ENCODE data around the gene CEP83.

DNA sequence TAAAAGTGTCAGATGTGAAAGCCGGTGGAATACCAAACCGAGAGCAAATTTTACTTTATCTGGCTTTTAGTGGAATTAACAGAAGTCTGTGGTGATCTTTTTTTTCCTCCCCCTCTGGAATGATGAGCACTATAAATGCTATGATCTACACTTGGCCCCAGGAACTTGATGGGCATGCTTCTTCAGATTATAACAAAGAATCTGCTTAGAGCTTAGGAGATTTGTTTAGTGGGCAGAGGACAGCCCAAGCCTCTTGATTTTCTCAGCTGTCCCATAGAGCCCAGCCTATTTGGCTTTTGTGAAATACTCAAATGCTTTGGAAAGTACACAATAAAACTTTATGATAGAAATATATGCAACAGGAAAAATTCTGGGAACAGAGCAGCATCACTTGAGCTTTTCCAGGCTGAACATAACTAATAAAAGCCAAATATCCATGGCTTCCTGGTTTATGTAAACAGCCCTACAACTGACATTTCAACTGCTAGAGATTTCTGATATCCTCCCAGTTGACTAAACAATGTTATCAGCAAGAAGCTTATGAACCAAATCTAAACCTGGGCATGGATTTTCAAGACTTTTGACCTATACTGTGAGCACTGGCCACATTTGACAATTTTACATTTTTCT is 161.7 kb downstream of the CEP83 start:
- TF ChIP-seq EGR1 (IDR thresholded peaks at IDR 0.05; ENCODE audit: low read depth), result no peak
- TF ChIP-seq SP1 (IDR thresholded peaks at IDR 0.05; ENCODE audit: low read depth), result no peak
- TF ChIP-seq CTCF (IDR thresholded peaks at IDR 0.05 in 2 of 3, conservative IDR thresholded peaks at IDR 0.05 in 1 of 3; ENCODE audit: borderline replicate concordance in 1 of 3, insufficient read depth in 1 of 3, low read depth in 2 of 3, low read length in 2 of 3), result no peak
- no peak for TF ChIP-seq EZH2 (IDR thresholded peaks at IDR 0.05)
- TF ChIP-seq POLR2A (IDR thresholded peaks at IDR 0.05; ENCODE audit: borderline replicate concordance, extremely low read depth, insufficient read depth, insufficient read length), result no peak
- no peak for TF ChIP-seq JUND (IDR thresholded peaks at IDR 0.05)

Data from HCT116 (cell line).